Stimulated activated naive CD4-positive, alpha-beta T cell treated with Interleukin-2 at 50 U/mL for 16 hours (primary cell): Measurements from ENCODE around the gene RFT1.

Source experiments
- DNase-seq: peaks from one replicate; lab custom pipeline; 2025; lab: John Stamatoyannopoulos, UW

Gene RFT1, protein sequence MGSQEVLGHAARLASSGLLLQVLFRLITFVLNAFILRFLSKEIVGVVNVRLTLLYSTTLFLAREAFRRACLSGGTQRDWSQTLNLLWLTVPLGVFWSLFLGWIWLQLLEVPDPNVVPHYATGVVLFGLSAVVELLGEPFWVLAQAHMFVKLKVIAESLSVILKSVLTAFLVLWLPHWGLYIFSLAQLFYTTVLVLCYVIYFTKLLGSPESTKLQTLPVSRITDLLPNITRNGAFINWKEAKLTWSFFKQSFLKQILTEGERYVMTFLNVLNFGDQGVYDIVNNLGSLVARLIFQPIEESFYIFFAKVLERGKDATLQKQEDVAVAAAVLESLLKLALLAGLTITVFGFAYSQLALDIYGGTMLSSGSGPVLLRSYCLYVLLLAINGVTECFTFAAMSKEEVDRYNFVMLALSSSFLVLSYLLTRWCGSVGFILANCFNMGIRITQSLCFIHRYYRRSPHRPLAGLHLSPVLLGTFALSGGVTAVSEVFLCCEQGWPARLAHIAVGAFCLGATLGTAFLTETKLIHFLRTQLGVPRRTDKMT

GRCh38 chr3:53130179-53131061 is at the start of gene RFT1:
TSS of gene RFT1 (minus strand) at chr3:53130435. CDS start at chr3:53130400, 35 bp downstream.
- peak; percentile 97 for DNase-seq

GRCh38 chr3:53179580-53179979 is 49.3 kb upstream of the RFT1 start:
- no peak for DNase-seq

- no peak for DNase-seq
Observed at GRCh38 chr3:53178246-53178645, 48.0 kb upstream of the RFT1 start.

DNA sequence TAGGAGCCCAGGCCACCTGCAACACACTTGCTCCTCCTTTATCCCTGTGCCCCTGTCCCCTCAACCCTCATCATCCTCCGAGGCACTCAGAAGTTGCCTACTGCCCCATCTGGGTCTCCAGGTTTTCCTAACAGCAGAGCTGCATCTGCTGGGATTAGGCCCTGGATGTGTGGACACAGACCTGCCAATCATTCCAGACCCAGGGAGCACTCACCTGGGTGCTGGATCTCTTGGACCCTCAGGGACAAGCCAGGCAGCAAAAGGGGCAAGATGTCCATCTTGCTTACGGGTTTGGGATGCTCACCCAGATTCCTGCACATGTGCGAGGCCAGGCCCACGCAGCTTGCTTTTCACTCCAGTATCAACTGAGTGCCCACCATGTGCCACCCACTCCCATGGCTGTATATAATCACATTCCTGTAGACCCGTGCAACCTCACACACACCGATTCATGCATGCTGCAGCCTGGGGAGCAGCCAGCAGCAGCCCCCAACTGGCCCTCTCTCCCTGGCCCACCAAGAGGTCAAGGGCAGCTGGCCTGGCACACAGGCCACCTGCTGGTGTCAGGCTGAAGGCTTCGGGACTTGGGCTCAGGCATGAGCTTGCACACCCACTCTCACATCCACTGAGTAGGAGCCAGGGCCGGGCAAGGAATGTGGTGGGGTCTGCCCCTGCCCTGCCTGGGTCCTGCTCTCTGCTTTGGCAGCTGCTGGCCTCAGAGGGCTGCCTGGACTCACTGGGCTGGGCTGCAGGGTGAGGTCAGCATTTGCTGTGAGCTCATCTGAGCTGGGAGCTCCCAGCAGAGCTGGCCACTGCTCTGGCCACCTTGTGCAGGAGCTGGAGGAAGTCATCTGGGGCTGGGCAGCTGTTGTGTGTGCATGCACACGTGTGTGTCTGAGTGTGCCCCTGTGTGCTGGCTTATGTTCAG is 45.6 kb upstream of the RFT1 start:
- no peak for DNase-seq

DNA sequence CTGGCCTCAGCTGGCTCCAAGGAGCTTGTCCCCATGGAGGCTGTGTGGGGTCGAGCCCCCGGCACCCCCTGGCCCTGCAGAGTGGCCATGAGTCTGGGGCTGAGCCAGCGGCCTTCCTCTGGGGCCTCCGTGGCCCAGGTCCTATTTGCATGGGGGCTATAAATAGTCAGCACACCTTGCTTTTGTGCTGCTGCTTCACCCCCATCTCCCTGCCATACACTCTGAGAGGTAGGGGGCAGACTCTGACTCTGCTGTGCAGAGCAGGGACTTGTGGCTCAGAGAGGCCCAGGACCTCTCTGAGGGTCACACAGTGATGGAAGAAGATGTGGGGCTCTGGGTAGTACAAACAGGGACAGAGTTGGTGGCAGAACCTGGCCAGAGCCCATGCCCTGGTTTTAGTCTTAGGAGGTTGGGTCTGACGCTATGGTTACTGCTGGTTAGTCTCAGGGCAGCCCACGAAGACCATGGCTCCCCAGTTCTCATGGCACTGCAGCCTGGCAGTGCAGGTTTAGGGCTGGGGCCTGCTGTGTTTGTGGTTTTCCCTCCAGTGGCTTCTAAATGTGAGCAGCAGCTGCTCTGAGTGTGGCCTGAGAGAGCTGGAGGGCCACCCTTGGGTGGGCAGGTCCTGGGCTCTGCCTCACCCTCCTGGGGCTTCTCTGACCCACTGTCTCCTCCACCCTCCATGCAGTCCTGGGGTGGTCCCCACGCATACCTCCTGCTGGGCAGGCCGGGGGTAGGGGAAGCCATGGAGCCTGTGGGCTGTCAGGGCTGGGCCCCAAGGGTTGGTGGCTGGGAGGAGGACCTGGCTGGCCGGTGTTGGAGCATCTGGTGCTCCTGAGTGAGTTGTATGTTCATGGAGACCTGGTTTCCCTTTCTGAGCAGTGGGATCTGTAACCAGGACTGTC is 44.4 kb upstream of the RFT1 start:
- no peak for DNase-seq

GRCh38 chr3:53173107-53173506 is 42.9 kb upstream of the RFT1 start:
- no peak for DNase-seq

- no peak for DNase-seq
Observed at GRCh38 chr3:53171827-53172505, 41.7 kb upstream of the RFT1 start.

DNA sequence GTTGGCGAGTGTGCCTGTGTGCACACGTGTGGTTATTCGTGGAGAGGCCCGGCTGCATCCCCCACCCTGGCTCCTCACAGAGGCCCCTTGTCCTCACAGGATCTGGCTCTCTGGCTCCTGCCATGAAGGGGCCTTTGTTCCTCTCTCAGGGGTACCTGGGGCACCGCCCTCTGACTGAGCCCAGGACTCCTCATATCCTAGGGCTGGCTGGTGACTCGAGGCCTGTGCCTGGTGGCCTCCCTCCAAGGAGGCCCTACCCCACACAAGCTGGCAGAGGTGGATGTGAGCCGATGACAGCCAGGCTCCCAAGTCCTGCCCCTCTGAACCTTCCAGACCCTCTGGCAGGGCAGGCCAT is 40.8 kb upstream of the RFT1 start:
- no peak for DNase-seq

- peak; percentile 7 for DNase-seq
Observed at GRCh38 chr3:53170325-53171063, 40.3 kb upstream of the RFT1 start.

GRCh38 chr3:53169832-53170324 is 39.6 kb upstream of the RFT1 start:
- DNase-seq, result no peak

DNA sequence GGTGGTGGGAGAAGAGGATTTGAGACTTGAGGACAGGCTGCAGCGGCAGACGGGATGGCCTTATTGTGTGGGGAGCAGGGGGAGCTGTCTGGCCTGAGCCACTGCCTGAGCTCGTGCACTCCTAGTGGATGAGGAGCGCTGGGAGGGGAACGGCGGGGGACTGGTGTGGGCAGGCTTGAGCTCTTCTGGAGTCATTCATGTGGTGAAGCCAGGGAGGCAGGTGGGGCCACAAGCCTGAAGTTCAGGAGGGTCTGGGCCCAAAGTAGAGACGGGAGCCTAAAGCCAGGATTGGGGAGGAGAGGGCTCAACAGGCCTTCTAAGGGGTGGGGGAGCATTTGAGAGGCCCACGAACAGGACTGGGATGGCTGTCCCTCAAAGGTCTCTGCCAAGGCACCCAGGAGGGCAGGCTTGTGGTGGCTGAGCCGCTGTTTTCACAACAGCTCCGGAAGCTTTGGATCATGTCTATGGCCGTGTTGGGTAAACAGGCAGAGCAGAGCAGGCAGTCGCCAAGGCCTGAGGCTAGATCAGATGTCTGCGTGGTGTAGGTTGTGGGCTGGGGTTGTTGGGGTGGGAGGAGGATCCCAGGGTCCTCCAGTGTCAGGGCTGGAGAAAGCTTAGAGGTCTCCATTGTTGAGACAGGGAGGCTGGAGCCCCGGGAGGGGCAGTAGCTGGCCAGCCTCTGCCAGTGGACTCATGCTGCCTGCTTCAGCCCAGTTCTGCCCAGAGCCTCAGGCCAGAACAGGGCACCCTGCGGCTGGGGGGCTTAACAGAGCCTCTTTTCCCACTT is 39.0 kb upstream of the RFT1 start:
- DNase-seq, result no peak

DNA sequence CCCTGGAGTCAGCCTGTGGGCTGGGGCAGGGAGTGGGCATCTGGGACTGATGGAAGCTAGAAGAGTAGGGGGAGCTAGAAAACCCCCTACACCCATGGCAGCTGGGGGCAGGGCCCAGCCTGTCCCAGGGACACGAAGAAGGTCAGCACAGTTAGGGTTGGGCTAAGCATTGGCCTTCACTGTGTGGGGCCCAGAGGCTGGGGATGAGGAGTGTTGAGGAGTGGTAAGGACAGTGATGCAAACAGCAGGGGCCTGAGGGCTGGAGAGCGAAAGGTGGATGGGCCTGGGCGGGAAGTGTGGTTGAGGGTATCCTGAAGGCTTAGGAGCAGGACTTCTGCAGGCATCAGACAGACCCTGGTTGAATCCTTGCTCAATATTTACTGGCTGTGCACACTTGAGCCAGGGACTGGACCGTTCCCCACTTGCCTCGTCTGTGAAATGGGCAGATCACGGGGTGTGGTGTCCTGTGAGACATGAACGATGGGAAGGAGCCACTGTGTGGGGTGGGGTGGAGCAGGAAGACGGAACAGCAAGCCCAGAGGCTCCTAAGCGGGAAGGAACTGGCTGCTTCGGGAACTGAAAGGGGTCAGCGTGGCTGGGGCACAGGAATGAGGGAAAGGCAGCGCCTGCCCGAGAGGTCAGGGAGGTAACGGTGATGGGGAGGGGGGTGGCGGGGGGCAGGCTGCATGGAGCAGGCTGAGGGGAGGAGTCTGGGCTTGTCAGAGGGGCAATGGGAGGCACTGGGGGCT is 38.1 kb upstream of the RFT1 start:
- no peak for DNase-seq

DNA sequence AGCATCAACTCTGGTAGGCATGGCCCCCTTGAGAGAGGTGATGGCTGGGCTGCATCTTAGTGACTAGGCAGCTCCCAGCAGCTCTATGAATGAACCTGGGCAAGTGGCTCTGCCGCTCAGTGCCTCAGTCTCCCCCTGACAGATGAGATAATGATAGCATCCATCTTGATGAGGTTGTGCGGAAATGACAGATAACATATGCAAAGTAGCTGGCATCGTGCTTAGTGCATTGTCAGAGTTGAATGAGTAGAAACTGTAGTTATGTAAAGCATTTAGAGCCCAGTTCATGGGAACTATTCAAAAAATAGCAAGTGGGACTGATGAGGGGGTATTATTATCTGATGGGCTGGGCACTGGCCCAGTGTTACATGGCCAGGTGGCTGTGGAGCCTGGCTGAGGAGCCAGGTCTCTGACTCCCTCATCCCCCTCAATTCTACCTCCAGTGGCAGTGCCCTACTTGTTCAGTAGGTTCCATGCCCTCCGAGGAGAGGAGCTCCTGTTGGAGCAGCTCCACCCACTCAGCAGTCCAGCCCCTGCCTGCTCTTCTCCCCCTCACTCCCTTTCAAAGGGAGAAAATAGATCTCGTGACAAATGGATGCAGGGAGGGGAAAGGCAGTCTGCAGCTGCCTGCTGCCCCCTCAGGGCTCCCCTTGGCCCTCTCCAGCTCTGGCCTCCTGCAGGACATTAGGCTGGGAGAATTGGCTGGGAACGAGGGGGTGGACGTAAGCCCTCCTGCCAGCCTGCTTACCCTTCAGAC is 37.4 kb upstream of the RFT1 start:
- DNase-seq, result no peak

GRCh38 chr3:53166781-53167291 is 36.6 kb upstream of the RFT1 start:
- DNase-seq, result no peak

GRCh38 chr3:53166206-53166605 is 36.0 kb upstream of the RFT1 start:
- no peak for DNase-seq

DNA sequence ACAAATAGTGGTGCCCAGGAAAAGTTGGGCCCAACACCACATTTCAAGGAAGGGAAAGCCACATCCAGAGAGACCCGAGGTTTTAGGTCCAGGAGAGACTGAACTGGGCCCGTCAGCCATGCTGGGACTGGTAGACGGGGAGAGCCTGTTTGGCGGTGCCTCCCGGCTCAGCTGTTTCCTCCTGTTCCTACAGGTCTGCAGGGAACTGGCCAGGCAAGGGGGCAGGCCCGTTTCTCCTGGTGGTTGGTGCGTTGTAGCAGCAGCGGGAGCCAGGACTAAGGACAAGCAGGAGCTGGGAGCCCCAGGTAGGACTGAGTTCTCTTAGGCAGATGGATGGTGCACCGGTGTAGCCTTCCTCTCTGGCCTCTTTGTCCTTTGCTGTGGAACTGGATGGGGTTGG is 34.7 kb upstream of the RFT1 start:
- DNase-seq, result no peak
